ENCODE measurements around the gene OPTC. TPM values are rescaled to one million over a fixed set of nuclear protein-coding genes. Genes with fewer than 3 reads are reported as not detected.
"Not testable (repeated sequence)": the region's sequence is repeated elsewhere in the genome, so short reads cannot be mapped to it uniquely, and the experiment has no call there.

OPTC gene
- total RNA-seq, 2 donors from 2014 or later = not detected

- intact Hi-C loops (cut with DNase I) = no loop called here
- no peak for DNase-seq (ENCODE audit: low spot score)
Measured at GRCh38 chr1:203463469-203464062, 30.4 kb upstream of the OPTC start.

- intact Hi-C loops (cut with DNase I) = no loop called here
- DNase-seq (ENCODE audit: low spot score) = no peak
Measured at GRCh38 chr1:203464226-203464625, 29.7 kb upstream of the OPTC start.

GRCh38 chr1:203464743-203465142 lies 29.2 kb upstream of the OPTC start:
- DNase-seq (ENCODE audit: low spot score) = peak; percentile 68
- intact Hi-C loops (cut with DNase I) = no loop called here

GRCh38 chr1:203465146-203465798 lies 28.7 kb upstream of the OPTC start:
- peak; percentile 84 for DNase-seq (ENCODE audit: low spot score)
- intact Hi-C loops (cut with DNase I) = no loop called here

- intact Hi-C loops (cut with DNase I) = no loop called here
- DNase-seq (ENCODE audit: low spot score) = peak; percentile 93
Measured at GRCh38 chr1:203465948-203466347, 28.0 kb upstream of the OPTC start.

GRCh38 chr1:203466906-203467549 lies 26.9 kb upstream of the OPTC start:
- DNase-seq (ENCODE audit: low spot score) = not testable (repeated sequence)

GRCh38 chr1:203467550-203467921 lies 26.4 kb upstream of the OPTC start:
- intact Hi-C loops (cut with DNase I) = no loop called here
- peak; percentile 93 for DNase-seq (ENCODE audit: low spot score)

More at GRCh38 chr1:203466906-203467549, 26.9 kb upstream of the OPTC start:
- intact Hi-C loops (cut with DNase I) = not testable (repeated sequence)

GRCh38 chr1:203468326-203468725 lies 25.6 kb upstream of the OPTC start:
- DNase-seq (ENCODE audit: low spot score) = no peak
- intact Hi-C loops (cut with DNase I) = no loop called here

GRCh38 chr1:203470240-203470639 lies 23.7 kb upstream of the OPTC start:
- no peak for DNase-seq (ENCODE audit: low spot score)

GRCh38 chr1:203471841-203472240 lies 22.1 kb upstream of the OPTC start:
- DNase-seq (ENCODE audit: low spot score) = no peak
- intact Hi-C loops (cut with DNase I) = loop anchor here in 1 of 2 donors (5.0 to 10.0 kb wide), 2 partner anchors 197 to 1585 kb away; no protein-coding TSS in a partner anchor

More at GRCh38 chr1:203470240-203470639, 23.7 kb upstream of the OPTC start:
- intact Hi-C loops (cut with DNase I) = loop anchor here in 1 of 2 donors (5.0 to 10.0 kb wide), 2 partner anchors 195 to 1587 kb away; no protein-coding TSS in a partner anchor

- no peak for DNase-seq (ENCODE audit: low spot score)
- intact Hi-C loops (cut with DNase I) = loop anchor here in 1 of 2 donors (5.0 to 10.0 kb wide), 2 partner anchors 198 to 1584 kb away; no protein-coding TSS in a partner anchor
Measured at GRCh38 chr1:203473281-203473680, 20.7 kb upstream of the OPTC start.

- DNase-seq (ENCODE audit: low spot score) = no peak
- intact Hi-C loops (cut with DNase I) = loop anchor here in 1 of 2 donors (5.0 to 10.0 kb wide), 2 partner anchors 199 to 1583 kb away; no protein-coding TSS in a partner anchor
Measured at GRCh38 chr1:203473781-203474305, 20.1 kb upstream of the OPTC start.

GRCh38 chr1:203475012-203475981 lies 18.7 kb upstream of the OPTC start, which contains the start of gene PRELP:
PRELP (plus strand) TSS chr1:203475806; CDS start chr1:203483185, 7,379 bp downstream.
- intact Hi-C loops (cut with DNase I) = loop anchor here in 1 of 2 donors (10.0 kb wide), 1 partner anchor 200 kb away; no protein-coding TSS in a partner anchor
- DNase-seq (ENCODE audit: low spot score) = no peak

- intact Hi-C loops (cut with DNase I) = loop anchor here (2.0 to 10.0 kb wide), 2 partner anchors 134 to 202 kb away; no protein-coding TSS in a partner anchor
- DNase-seq (ENCODE audit: low spot score) = no peak
Measured at GRCh38 chr1:203476216-203476814, 17.6 kb upstream of the OPTC start.

- no peak for DNase-seq (ENCODE audit: low spot score)
- intact Hi-C loops (cut with DNase I) = loop anchor here (2.0 to 10.0 kb wide), 2 partner anchors 135 to 203 kb away; no protein-coding TSS in a partner anchor
Measured at GRCh38 chr1:203477748-203478147, 16.2 kb upstream of the OPTC start.

- no peak for DNase-seq (ENCODE audit: low spot score)
- intact Hi-C loops (cut with DNase I) = loop anchor here in 1 of 2 donors (10.0 kb wide), 1 partner anchor 203 kb away; no protein-coding TSS in a partner anchor
Measured at GRCh38 chr1:203478231-203478630, 15.7 kb upstream of the OPTC start.

- intact Hi-C loops (cut with DNase I) = loop anchor here in 1 of 2 donors (10.0 kb wide), 1 partner anchor 204 kb away; no protein-coding TSS in a partner anchor
- no peak for DNase-seq (ENCODE audit: low spot score)
Measured at GRCh38 chr1:203478986-203479385, 15.0 kb upstream of the OPTC start.

- intact Hi-C loops (cut with DNase I) = loop anchor here in 1 of 2 donors (10.0 kb wide), 1 partner anchor 205 kb away; no protein-coding TSS in a partner anchor
- no peak for DNase-seq (ENCODE audit: low spot score)
Measured at GRCh38 chr1:203479646-203480045, 14.3 kb upstream of the OPTC start.

Measured in posterior vena cava (tissue), 2 donors.